ENCODE data around the gene INPP5D. TPM values are rescaled to one million over a fixed set of nuclear protein-coding genes. Genes with fewer than 3 reads are reported as not detected.

INPP5D gene
- total and polyA plus RNA-seq, 2 of the 13 experiments (the other 11 are each of a cell fraction or from before 2014, with no cell fraction given): 16.7 to 18.0 TPM

DNA sequence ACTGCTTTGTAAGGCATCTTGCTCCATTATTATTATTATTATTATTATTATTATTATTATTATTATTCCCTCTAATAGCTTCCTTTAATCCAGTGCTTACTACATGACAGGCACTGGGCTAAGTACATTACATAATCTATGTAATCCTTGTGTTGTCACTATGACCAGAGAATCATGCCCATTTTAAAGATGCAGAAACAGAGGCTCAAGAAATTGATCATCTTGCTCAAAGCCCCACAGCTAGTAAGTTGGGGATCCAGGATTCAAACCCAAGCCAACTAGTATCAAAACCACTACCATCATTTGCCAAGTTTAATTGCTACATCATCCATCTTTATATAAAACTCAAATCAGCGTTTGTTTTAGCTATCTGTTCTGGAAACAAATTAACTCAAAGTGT is 46.5 kb upstream of the INPP5D start:
- H3K36me3 ChIP-seq (replicated peaks in 1 of 2; ENCODE audit: control insufficient read depth in 1 of 2, insufficient read depth in 2 of 2, low read length in 2 of 2): no peaks in the 10 kb centered on the region
- H2AFZ ChIP-seq (ENCODE audit: low read length): no peak overlapping the region
- peaks cover 21% of the 10 kb centered on the region for H3K79me2 ChIP-seq (ENCODE audit: insufficient read depth, low read length)
- DNase-seq (ENCODE audit: low spot score): no peak
- ATAC-seq: no peak
- BruUV-seq (replicated peaks): no TSS peak
- peak overlapping the region; percentile 87 for H3K4me2 ChIP-seq (ENCODE audit: low read depth, low read length)
- TF ChIP-seq PHF8 (CRISPR knock-in tag; IDR thresholded peaks at IDR 0.05): no peak
- no peak for TF ChIP-seq NFATC3 (CRISPR knock-in tag; IDR thresholded peaks at IDR 0.05)
- TF ChIP-seq, protein P1, sequence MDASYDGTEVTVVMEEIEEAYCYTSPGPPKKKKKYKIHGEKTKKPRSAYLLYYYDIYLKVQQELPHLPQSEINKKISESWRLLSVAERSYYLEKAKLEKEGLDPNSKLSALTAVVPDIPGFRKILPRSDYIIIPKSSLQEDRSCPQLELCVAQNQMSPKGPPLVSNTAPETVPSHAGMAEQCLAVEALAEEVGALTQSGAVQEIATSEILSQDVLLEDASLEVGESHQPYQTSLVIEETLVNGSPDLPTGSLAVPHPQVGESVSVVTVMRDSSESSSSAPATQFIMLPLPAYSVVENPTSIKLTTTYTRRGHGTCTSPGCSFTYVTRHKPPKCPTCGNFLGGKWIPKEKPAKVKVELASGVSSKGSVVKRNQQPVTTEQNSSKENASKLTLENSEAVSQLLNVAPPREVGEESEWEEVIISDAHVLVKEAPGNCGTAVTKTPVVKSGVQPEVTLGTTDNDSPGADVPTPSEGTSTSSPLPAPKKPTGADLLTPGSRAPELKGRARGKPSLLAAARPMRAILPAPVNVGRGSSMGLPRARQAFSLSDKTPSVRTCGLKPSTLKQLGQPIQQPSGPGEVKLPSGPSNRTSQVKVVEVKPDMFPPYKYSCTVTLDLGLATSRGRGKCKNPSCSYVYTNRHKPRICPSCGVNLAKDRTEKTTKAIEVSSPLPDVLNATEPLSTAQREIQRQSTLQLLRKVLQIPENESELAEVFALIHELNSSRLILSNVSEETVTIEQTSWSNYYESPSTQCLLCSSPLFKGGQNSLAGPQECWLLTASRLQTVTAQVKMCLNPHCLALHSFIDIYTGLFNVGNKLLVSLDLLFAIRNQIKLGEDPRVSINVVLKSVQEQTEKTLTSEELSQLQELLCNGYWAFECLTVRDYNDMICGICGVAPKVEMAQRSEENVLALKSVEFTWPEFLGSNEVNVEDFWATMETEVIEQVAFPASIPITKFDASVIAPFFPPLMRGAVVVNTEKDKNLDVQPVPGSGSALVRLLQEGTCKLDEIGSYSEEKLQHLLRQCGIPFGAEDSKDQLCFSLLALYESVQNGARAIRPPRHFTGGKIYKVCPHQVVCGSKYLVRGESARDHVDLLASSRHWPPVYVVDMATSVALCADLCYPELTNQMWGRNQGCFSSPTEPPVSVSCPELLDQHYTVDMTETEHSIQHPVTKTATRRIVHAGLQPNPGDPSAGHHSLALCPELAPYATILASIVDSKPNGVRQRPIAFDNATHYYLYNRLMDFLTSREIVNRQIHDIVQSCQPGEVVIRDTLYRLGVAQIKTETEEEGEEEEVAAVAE (CRISPR knock-in tag; IDR thresholded peaks at IDR 0.05; ENCODE audit: borderline replicate concordance): 0 out of 2 replicates have a peak, but pooled peaks have one; percentile 9
- 0 out of 2 replicates have a peak, but pooled peaks have one; percentile 84 for TF ChIP-seq ZSCAN30 (CRISPR knock-in tag; IDR thresholded peaks at IDR 0.05)
- no peak for TF ChIP-seq ZNF326 (CRISPR knock-in tag; IDR thresholded peaks at IDR 0.05; ENCODE audit: borderline replicate concordance)
- no peak for TF ChIP-seq MXD4 (CRISPR knock-in tag; IDR thresholded peaks at IDR 0.05)
- peak; percentile 95 for TF ChIP-seq ZNF629 (CRISPR knock-in tag; conservative IDR thresholded peaks at IDR 0.05)
- TF ChIP-seq ZKSCAN5 (CRISPR knock-in tag; IDR thresholded peaks at IDR 0.05): no peak
- peak; percentile 59; the same call in 1 of the 2 replicates for TF ChIP-seq KDM1A (CRISPR knock-in tag; IDR thresholded peaks at IDR 0.05)
- TF ChIP-seq REXO4 (CRISPR knock-in tag; IDR thresholded peaks at IDR 0.05; ENCODE audit: borderline replicate concordance): no peak
- no peaks in the 10 kb centered on the region; a peak in 1 of 5 replicates for H3K27me3 ChIP-seq (ENCODE audit: control insufficient read depth in 1 of 2, insufficient read depth in 2 of 2, low read length in 2 of 2)
- H3K4me3 ChIP-seq (replicated peaks in 1 of 3; ENCODE audit: insufficient read depth in 1 of 3, low read depth in 2 of 3, low read length in 3 of 3): peak overlapping the region; percentile 66 to 93 (median 80); a peak in 4 of 6 replicates
- 62% methylated on average over 1 of the region's 1 CpG for WGBS (ENCODE audit: low lambda C conversion rate)
- ChIA-PET CTCF (ENCODE audit: low intra/inter-chr PET ratio, low total read pairs) (interaction anchor here (1.4 kb wide), 1 partner anchor 15 kb away, joined by 5 read pairs; no protein-coding TSS in a partner anchor), POLR2A (interaction anchor here (0.6 to 3.1 kb wide), 23 partner anchors 9 to 167 kb away, joined by 3 to 24 read pairs (median 3); partner anchors contain the start of genes INPP5D and SNORC)
- peak overlapping the region; percentile 88 for H3K9ac ChIP-seq (ENCODE audit: insufficient read depth, low read depth, low read length)
- intact Hi-C loops (cut with micrococcal nuclease; ENCODE audit: unreplicated experiment) (loop anchor here (2.0 to 5.0 kb wide), 2 partner anchors 49 to 239 kb away; partner anchors contain the start of gene ATG16L1), in situ Hi-C loops (cut with HindIII; ENCODE audit: extremely low pct_ligation_motif_present, low pct_unique_long_range_greater_than_20kb) (no loop called here)
- H3K4me1 ChIP-seq (ENCODE audit: insufficient read depth, low read length): peaks cover 42% of the 10 kb centered on the region
- no peaks in the 10 kb centered on the region for H3K9me3 ChIP-seq (ENCODE audit: low read length)
- no peak for FAIRE-seq
- H3K27ac ChIP-seq (ENCODE audit: extremely low read length, insufficient read depth, low read length): peak overlapping the region; percentile 93
- H4K20me1 ChIP-seq (ENCODE audit: insufficient read depth, low read length): no peaks in the 10 kb centered on the region
